HepG2 (cell line): ENCODE results near the gene ING1. TPM values are rescaled to one million over a fixed set of nuclear protein-coding genes. Genes with fewer than 3 reads are reported as not detected.

Experiments
- CSRNP1 ChIP-seq: sonication (generic); formaldehyde crosslinking; IDR thresholded peaks from 2 replicates; pipeline ENCODE4 v1.8.1; 2023; ENCODE audit warnings: mild to moderate bottlenecking, missing genetic modification reagents
- KLF13 ChIP-seq: sonication (generic); formaldehyde crosslinking; IDR thresholded peaks from 2 replicates; pipeline ENCODE4 v1.4.0; 2020; ENCODE audit warnings: mild to moderate bottlenecking, missing genetic modification reagents
- KMT2A ChIP-seq: sonication (generic); formaldehyde crosslinking; IDR thresholded peaks from 2 replicates; pipeline ENCODE4 v1.4.0; 2020; ENCODE audit warnings: missing genetic modification reagents
- MATR3 ChIP-seq: sonication (generic); formaldehyde crosslinking; IDR thresholded peaks from 2 replicates; pipeline ENCODE4 v1.4.0; 2020; ENCODE audit warnings: missing genetic modification reagents
- MIER3 ChIP-seq: IDR thresholded peaks from 2 replicates; pipeline ENCODE4 v1.6.1; 2016; ENCODE audit warnings: missing compliant biosample characterization, borderline replicate concordance
- MTERF4 ChIP-seq: sonication (generic); formaldehyde crosslinking; IDR thresholded peaks from 2 replicates; pipeline ENCODE4 v1.8.0; 2023; ENCODE audit warnings: mild to moderate bottlenecking, missing genetic modification reagents
- RELA ChIP-seq: sonication (generic); formaldehyde crosslinking; IDR thresholded peaks from 2 replicates; pipeline ENCODE4 v1.4.0; 2020; ENCODE audit warnings: missing genetic modification reagents
- REST ChIP-seq, 2 experiments: IDR thresholded peaks; 2 replicates each; pipeline ENCODE4 v1.6.1; 2011 to 2012; ENCODE audit warnings: low read length in 2 of 2, borderline replicate concordance in 1 of 2, low read depth in 1 of 2, mild to moderate bottlenecking in 1 of 2, moderate library complexity in 1 of 2
- SALL1 ChIP-seq: sonication (generic); formaldehyde crosslinking; IDR thresholded peaks from 2 replicates; pipeline ENCODE4 v1.8.0; 2022; ENCODE audit warnings: mild to moderate bottlenecking, missing genetic modification reagents
- SIN3A ChIP-seq: IDR thresholded peaks from 2 replicates; pipeline ENCODE4 v1.6.1; 2011; ENCODE audit warnings: low read depth, mild to moderate bottlenecking, control low read depth, low read length, borderline replicate concordance
- TBX3 ChIP-seq: fragments of 450-650 bp; IDR thresholded peaks from 2 replicates; pipeline ENCODE4 v1.6.1; 2017; ENCODE audit warnings: antibody characterized with exemption, mild to moderate bottlenecking, inconsistent platforms, borderline replicate concordance
- ZNF503 ChIP-seq: sonication (generic); formaldehyde crosslinking; IDR thresholded peaks from 2 replicates; pipeline ENCODE4 v1.4.0; 2020; ENCODE audit warnings: missing genetic modification reagents
- polyA plus RNA-seq, 8 experiments: library from polyadenylated mRNA; depleted of rRNA in 3 of 8; stranded (reverse) in 7 of 8; unstranded in 1 of 8; fragments of >200 nt; fragmentation: Illumina TruSeq in 4 of 8; extraction: Trizol in 4 of 8; gene quantifications; 2 replicates each; pipeline versions ENCODE4 v1.2.1 to v1.2.3, GENCODE V29; 2011 to 2016; ENCODE audit warnings: low read depth in 4 of 8, missing spikeins in 1 of 8, mixed read lengths in 1 of 8; ENCODE audit not compliant: insufficient read depth in 1 of 8
- total RNA-seq, 5 experiments: library from RNA; depleted of rRNA; stranded (reverse); fragments of >200 nt; fragmentation: Illumina TruSeq; extraction: Trizol; gene quantifications; 2 replicates each; pipeline ENCODE4 v1.2.3, GENCODE V29; 2016; ENCODE audit warnings: low read depth in 1 of 5
- TF ChIP-seq, protein P1 (sequence below): sonication (generic); formaldehyde crosslinking; conservative IDR thresholded peaks from 2 replicates; pipeline ENCODE4 v1.8.1; 2023; ENCODE audit warnings: missing genetic modification reagents
- TF ChIP-seq, protein P2 (sequence below): sonication (generic); formaldehyde crosslinking; IDR thresholded peaks from 2 replicates; pipeline ENCODE4 v1.5.1; 2020; ENCODE audit warnings: missing genetic modification reagents, mild to moderate bottlenecking, borderline replicate concordance
- TF ChIP-seq, protein P3 (sequence below): sonication (generic); formaldehyde crosslinking; IDR thresholded peaks from 2 replicates; pipeline ENCODE4 v1.4.0; 2020; ENCODE audit warnings: missing genetic modification reagents

ING1 gene
- total and polyA plus RNA-seq, 2 of the 13 experiments (the other 11 are each of a cell fraction or from before 2014, with no cell fraction given), result 8.1 to 16.1 TPM

DNA sequence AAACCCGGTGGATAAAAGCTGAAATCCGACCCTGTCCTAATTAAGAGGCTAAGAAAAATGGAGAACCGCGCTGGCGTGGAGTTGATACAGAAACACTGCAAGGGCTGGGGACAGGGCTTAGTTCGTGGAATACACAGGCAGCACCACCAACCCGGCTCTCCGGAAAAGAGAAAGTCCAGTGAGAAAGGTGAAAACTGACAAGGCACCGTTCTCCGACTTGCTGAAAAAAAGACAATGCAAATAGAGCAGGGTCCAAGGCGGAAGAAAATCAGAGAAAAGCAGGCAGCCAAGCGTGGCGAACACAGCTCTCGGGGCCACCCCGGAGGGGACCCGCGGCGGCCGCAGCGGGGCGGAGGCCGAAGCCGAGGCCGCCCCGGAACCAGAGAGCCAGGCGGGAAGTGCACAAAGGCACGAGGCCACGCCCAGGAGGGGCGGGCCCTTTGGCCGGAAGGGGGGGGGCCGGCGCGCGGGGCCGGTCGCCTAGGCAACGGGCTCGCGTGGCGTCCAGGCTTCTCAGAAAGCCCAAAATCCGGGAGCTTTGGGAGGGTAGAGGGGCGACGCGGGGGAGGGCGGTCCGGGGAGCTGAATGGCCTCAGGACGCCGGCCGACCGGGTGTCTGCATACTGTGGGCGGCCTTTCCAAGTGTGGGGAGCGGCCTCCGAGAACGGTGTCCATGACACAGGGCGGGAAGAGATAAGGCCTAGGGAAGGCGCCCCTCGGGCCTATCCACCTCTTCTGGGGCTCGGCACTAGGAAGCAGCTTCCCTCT is 1.2 kb upstream of the ING1 start (continued):
- TF ChIP-seq REST (IDR thresholded peaks at IDR 0.05; ENCODE audit: borderline replicate concordance in 1 of 2, low read depth in 1 of 2, low read length in 2 of 2), result no peak
- TF ChIP-seq ZNF503 (CRISPR knock-in tag), result no peak
- TF ChIP-seq MIER3 (CRISPR knock-in tag), result 0 out of 2 replicates have a peak, but pooled peaks have one; percentile 16
- TF ChIP-seq KLF13 (CRISPR knock-in tag), result no peak
- peak; percentile 41; the same call in 1 of the 2 replicates for TF ChIP-seq SALL1
- TF ChIP-seq, protein P1, sequence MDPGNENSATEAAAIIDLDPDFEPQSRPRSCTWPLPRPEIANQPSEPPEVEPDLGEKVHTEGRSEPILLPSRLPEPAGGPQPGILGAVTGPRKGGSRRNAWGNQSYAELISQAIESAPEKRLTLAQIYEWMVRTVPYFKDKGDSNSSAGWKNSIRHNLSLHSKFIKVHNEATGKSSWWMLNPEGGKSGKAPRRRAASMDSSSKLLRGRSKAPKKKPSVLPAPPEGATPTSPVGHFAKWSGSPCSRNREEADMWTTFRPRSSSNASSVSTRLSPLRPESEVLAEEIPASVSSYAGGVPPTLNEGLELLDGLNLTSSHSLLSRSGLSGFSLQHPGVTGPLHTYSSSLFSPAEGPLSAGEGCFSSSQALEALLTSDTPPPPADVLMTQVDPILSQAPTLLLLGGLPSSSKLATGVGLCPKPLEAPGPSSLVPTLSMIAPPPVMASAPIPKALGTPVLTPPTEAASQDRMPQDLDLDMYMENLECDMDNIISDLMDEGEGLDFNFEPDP, result no peak
- TF ChIP-seq, protein P2, sequence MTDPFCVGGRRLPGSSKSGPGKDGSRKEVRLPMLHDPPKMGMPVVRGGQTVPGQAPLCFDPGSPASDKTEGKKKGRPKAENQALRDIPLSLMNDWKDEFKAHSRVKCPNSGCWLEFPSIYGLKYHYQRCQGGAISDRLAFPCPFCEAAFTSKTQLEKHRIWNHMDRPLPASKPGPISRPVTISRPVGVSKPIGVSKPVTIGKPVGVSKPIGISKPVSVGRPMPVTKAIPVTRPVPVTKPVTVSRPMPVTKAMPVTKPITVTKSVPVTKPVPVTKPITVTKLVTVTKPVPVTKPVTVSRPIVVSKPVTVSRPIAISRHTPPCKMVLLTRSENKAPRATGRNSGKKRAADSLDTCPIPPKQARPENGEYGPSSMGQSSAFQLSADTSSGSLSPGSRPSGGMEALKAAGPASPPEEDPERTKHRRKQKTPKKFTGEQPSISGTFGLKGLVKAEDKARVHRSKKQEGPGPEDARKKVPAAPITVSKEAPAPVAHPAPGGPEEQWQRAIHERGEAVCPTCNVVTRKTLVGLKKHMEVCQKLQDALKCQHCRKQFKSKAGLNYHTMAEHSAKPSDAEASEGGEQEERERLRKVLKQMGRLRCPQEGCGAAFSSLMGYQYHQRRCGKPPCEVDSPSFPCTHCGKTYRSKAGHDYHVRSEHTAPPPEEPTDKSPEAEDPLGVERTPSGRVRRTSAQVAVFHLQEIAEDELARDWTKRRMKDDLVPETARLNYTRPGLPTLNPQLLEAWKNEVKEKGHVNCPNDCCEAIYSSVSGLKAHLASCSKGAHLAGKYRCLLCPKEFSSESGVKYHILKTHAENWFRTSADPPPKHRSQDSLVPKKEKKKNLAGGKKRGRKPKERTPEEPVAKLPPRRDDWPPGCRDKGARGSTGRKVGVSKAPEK (CRISPR knock-in tag), result no peak
- no peak for TF ChIP-seq MTERF4 (CRISPR knock-in tag)
- TF ChIP-seq RELA (CRISPR knock-in tag), result no peak
- peak; percentile 85 for TF ChIP-seq SIN3A
- no peak for TF ChIP-seq MATR3 (CRISPR knock-in tag)
- TF ChIP-seq KMT2A (CRISPR knock-in tag), result no peak
- peak; percentile 76 for TF ChIP-seq CSRNP1 (CRISPR knock-in tag)
- TF ChIP-seq, protein P3, sequence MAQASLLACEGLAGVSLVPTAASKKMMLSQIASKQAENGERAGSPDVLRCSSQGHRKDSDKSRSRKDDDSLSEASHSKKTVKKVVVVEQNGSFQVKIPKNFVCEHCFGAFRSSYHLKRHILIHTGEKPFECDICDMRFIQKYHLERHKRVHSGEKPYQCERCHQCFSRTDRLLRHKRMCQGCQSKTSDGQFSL (CRISPR knock-in tag), result peak; percentile 89
- no peak for TF ChIP-seq TBX3
